Osteocyte (in vitro differentiated cells): ENCODE measurements around the gene KRT27. TPM values are rescaled to one million over a fixed set of nuclear protein-coding genes. Genes with fewer than 3 reads are reported as not detected.

Source experiments
- DNase-seq: peaks from one replicate; pipeline ENCODE4 v3.0.0; 2021; ENCODE audit warnings: mixed read lengths; ENCODE audit not compliant: unreplicated experiment; ENCODE audit errors: extremely low spot score
- H3K27ac Mint-ChIP-seq: one replicate; pipeline ENCODE4 v1.8.0; 2021; ENCODE audit warnings: mild to moderate bottlenecking, mixed read lengths; ENCODE audit not compliant: unreplicated experiment
- H3K27me3 Mint-ChIP-seq: one replicate; pipeline ENCODE4 v1.8.0; 2021; ENCODE audit warnings: mixed read lengths; ENCODE audit not compliant: unreplicated experiment
- H3K36me3 Mint-ChIP-seq: one replicate; pipeline ENCODE4 v1.8.0; 2021; ENCODE audit warnings: mixed read lengths; ENCODE audit not compliant: unreplicated experiment
- H3K4me1 Mint-ChIP-seq: one replicate; pipeline ENCODE4 v1.8.0; 2021; ENCODE audit warnings: mixed read lengths; ENCODE audit not compliant: unreplicated experiment
- H3K4me3 Mint-ChIP-seq: one replicate; pipeline ENCODE4 v1.8.0; 2021; ENCODE audit warnings: mild to moderate bottlenecking, moderate library complexity, mixed read lengths; ENCODE audit not compliant: unreplicated experiment
- H3K9me3 Mint-ChIP-seq: one replicate; pipeline ENCODE4 v1.8.0; 2021; ENCODE audit warnings: mixed read lengths; ENCODE audit not compliant: unreplicated experiment
- total RNA-seq: library from RNA; stranded (reverse); gene quantifications from 2 replicates; pipeline ENCODE4 v1.2.1, GENCODE V29; 2021
- TF ChIP-seq, protein P1 (sequence below): fragments of 200-600 bp; sonication (generic); IDR thresholded peaks from 2 replicates; pipeline ENCODE4 v1.5.0; 2021; ENCODE audit warnings: antibody characterized with exemption, mild to moderate bottlenecking, moderate library complexity

The KRT27 gene
- total RNA-seq, 1 donor from 2014 or later: not detected

DNA sequence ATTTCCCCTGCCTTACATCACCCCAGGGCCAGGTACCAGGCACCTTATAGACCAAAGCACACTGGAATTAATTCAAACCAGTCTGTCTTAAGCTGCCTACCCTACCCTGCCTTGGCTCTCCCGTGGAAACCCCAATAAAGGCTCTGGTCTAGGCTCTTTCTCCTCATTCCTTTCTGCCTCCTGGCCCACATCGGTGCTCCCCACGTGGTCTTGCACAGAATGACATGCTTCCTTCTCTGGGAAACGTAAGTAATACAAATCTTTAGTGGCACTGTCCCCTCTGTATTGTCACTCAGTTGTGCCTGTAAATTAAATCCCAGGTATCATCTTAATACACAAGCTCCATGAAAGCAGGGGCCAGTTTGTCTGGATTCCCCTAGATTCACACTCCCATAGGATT is 43.8 kb downstream of the KRT27 start:
- TF ChIP-seq, protein P1, sequence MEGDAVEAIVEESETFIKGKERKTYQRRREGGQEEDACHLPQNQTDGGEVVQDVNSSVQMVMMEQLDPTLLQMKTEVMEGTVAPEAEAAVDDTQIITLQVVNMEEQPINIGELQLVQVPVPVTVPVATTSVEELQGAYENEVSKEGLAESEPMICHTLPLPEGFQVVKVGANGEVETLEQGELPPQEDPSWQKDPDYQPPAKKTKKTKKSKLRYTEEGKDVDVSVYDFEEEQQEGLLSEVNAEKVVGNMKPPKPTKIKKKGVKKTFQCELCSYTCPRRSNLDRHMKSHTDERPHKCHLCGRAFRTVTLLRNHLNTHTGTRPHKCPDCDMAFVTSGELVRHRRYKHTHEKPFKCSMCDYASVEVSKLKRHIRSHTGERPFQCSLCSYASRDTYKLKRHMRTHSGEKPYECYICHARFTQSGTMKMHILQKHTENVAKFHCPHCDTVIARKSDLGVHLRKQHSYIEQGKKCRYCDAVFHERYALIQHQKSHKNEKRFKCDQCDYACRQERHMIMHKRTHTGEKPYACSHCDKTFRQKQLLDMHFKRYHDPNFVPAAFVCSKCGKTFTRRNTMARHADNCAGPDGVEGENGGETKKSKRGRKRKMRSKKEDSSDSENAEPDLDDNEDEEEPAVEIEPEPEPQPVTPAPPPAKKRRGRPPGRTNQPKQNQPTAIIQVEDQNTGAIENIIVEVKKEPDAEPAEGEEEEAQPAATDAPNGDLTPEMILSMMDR: no peak
- no peaks in the 10 kb centered on the region for H3K4me1 Mint-ChIP-seq
- peaks cover 59% of the 10 kb centered on the region for H3K27me3 Mint-ChIP-seq
- H3K9me3 Mint-ChIP-seq: peaks cover 8% of the 10 kb centered on the region
- H3K27ac Mint-ChIP-seq: no peak overlapping the region
- DNase-seq: no peak
- no peak overlapping the region for H3K4me3 Mint-ChIP-seq
- no peaks in the 10 kb centered on the region for H3K36me3 Mint-ChIP-seq

DNA sequence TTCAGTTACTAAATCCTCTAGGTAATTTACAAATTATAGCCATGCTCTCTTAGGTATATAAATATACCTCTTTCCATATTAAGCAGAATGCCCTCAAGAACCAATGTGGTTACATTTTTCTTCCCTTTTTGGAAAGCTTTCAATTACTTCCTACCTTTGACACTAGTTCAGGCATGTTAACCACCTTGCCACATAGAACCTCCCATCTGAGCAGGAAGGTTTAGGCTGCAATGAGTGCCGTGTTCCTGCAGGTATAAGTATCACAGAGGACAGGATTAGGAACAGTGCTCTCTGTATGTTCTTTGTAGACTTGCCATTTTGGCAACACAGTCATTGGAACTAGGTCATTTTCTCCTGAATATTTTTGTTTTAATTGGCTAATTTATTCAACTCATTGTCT is 47.3 kb downstream of the KRT27 start:
- H3K36me3 Mint-ChIP-seq: no peaks in the 10 kb centered on the region
- H3K27me3 Mint-ChIP-seq: peaks cover 70% of the 10 kb centered on the region
- no peak overlapping the region for H3K27ac Mint-ChIP-seq

DNA sequence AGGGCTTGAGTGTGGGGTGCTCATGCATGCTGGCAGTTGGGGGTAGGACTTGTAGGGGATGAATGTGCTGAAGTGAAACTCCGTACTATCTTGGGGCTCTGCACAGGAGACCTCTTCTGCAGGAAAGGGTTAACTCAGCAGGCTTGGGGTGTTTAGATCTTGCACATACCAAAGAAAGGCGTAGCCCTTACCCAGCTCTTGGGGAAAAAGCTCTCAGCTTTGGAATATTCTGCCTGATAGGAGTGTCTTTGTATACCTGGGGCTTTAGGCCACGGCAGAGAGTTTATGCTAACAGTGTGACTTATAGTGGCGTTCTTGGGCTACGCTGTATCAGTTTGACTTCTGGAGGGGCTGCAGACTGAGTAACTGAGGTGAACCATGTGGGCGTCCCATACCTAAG is 48.3 kb downstream of the KRT27 start:
- no peaks in the 10 kb centered on the region for H3K9me3 Mint-ChIP-seq
- H3K27me3 Mint-ChIP-seq: peaks cover 69% of the 10 kb centered on the region
- DNase-seq: no peak
- TF ChIP-seq, protein P1: no peak
- no peak overlapping the region for H3K4me3 Mint-ChIP-seq
- H3K27ac Mint-ChIP-seq: no peak overlapping the region
- H3K36me3 Mint-ChIP-seq: no peaks in the 10 kb centered on the region
- no peaks in the 10 kb centered on the region for H3K4me1 Mint-ChIP-seq

More for the DNA sequence above, 47.3 kb downstream of the KRT27 start:
- H3K9me3 Mint-ChIP-seq: no peaks in the 10 kb centered on the region
- H3K4me1 Mint-ChIP-seq: no peaks in the 10 kb centered on the region
- no peak overlapping the region for H3K4me3 Mint-ChIP-seq
- TF ChIP-seq, protein P1: no peak
- DNase-seq: no peak

DNA sequence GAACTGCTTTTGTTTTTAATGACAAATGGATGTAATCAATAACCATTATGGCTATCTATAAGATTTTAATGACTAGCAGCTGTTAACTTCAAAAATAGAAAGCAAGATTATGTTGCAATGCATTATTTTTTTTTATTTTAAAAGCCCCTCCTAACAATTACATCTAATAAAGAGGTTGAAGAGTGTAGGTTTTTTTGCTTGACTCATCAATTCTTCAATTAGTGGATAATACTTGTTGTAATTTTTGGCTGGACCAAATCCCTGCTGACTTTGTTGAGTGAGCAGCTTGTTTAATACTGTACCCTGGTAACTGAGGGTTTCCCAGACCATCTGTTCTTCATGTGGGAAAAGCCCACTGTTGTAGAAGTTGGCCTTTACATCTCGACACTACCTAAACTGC is 51.4 kb downstream of the KRT27 start:
- Mint-ChIP-seq H3K27me3 (peaks cover 72% of the 10 kb centered on the region), H3K36me3 (no peaks in the 10 kb centered on the region), H3K4me1 (no peaks in the 10 kb centered on the region), H3K4me3 (no peak overlapping the region), H3K9me3 (no peaks in the 10 kb centered on the region), H3K27ac (no peak overlapping the region)
- TF ChIP-seq, protein P1: no peak
- DNase-seq: no peak

DNA sequence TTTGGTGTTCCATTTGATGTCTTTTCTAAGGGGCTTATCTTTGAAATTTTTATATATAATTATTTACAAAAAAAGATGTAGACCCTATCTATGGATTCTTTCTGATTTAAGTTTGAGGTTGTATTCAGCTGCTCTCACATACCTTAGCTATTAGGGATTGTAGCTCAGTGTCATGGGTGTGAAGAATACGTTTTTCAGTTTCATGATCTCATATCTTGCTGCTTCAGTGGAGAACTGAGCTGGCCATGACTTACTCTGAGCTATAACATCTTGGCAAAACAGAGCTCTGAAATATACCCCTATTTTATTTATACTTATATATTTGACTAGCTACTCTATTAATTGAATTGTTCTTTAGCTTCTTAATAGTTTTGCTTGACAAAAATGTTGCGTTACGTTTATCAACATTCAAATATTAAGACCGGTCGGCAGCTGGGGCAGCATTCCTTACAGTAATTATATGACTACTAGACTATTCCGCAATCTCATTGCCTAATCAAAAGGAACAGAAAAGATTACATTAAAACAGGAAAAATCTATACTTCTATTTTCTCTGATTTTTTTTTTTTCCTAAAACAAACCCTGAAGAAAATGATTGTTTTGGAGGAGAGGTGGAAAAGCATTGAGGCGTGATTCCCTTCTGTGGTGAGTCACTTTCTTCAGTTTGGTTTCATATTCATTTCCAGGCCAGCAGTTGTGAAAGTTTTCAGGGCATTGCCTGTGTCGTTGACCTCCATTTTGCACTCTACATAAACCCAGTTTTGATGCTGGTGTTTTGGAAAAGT is 54.7 kb downstream of the KRT27 start:
- DNase-seq: no peak

More for the DNA sequence above, 54.7 kb downstream of the KRT27 start:
- Mint-ChIP-seq H3K4me1 (no peaks in the 10 kb centered on the region), H3K9me3 (no peaks in the 10 kb centered on the region), H3K27me3 (peaks cover 74% of the 10 kb centered on the region), H3K4me3 (no peak overlapping the region), H3K36me3 (no peaks in the 10 kb centered on the region), H3K27ac (no peak overlapping the region)
- TF ChIP-seq, protein P1: no peak
